ENCODE data around the gene PCDH1.
A peak's percentile ranks its signal among the peaks of the same experiment; 100 is the strongest.
"Not testable (repeated sequence)": the region's sequence is repeated elsewhere in the genome, so short reads cannot be mapped to it uniquely, and the experiment has no call there.

Gene PCDH1

GRCh38 chr5:141878186-141878710, at the start of gene PCDH1:
Gene PCDH1, minus strand, starts transcription at chr5:141878410. Its CDS starts 148 bp downstream, at chr5:141878262.
- DNase-seq, result peak; percentile 33

- DNase-seq, result no peak
Measured at GRCh38 chr5:141926434-141926833, 48.2 kb upstream of the PCDH1 start.

- DNase-seq, result peak; percentile 92
Measured at GRCh38 chr5:141923448-141924313, 45.5 kb upstream of the PCDH1 start, which contains the start of gene DELE1. Gene DELE1, plus strand, starts transcription at chr5:141923871. Its CDS starts 71 bp downstream, at chr5:141923942.

DNA sequence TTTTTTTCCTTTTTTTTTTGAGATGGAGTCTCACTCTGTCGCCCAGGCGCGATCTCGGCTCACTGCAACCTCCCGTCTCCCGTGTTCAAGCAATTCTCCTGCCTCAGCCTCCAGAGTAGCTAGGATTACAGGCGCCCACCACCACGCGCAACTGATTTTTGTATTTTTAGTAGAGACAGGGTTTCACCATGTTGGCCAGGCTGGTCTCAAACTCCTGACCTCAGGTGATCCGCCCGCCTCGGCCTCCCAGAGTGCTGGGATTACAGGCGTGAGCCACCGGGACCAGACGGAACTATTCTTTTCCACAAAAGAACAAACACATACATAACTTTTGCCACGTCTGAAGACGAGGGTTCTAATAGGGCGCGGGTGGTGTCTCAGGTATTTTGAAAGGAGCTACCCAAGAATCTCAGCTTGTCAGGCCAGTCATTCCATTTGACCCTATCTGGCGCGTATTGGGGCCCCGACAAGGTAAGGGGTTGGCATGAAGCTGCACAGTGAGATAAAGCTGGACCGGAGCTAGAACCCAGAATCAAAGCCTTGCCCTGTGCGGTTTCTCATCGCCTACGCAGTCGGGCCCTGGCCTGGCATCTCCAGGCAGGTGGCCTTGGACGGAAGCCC, 44.7 kb upstream of the PCDH1 start:
- DNase-seq, result not testable (repeated sequence)

GRCh38 chr5:141920771-141921170, 42.6 kb upstream of the PCDH1 start:
- no peak for DNase-seq

DNA sequence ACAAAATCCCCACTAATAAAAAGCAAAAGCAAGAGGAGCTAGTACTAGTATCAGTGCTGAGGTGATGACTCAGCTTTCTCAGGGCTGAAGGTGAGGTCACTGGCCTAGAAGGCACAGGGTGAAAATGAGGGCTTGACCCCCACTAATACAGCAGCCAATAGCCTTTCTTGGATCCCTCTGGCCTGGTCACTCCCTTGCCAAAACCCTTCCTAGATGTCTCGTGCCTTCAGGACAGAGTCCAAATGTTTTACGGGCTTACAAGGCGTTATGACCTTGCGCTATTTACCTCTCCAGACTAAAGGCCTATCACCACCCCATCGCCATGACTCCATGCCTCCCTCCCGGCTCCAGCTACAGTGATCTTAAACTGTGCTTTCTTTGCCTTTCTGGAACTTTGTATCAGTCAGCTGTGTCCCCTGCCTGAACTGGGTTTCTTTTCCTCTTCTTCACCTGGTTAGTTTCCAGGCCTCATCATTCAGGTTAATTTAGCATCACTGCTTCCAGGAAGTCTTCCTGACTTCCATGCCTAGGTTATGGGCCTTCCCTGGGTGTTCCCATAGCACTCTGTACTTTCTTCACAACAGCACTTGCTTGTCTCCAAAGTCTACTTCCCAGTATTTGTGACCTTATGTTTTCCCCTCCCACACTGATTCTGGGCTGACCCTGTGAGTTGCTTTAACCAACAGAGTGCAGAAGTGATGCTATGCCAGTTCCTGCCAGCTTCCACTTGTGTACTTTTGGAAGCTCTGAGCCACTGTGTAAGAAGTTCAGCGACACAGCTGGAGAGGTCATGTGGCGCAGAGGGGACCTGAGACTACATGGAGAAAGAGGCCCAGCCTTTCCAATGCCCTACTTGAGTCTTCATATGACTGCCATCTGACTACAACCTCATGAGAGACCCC, 41.3 kb upstream of the PCDH1 start:
- DNase-seq, result no peak

DNA sequence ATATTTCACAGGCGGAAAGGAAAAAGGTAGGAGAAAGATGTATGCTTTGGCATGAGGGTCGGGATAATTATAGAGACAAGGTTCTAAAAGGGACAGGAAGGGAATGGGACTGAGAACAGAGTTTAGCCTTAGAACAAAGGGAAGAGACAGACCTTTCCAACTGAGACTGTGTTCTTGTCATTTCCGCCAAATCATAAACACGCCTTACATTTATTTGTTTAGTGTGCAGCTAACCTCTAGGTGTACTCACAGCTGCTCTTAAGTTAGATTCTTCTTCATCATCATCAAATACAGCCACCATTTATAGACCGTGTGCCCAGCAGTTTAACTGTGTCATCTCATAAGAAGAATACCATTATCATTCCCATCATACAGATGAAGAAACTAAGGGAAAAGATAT, 39.5 kb upstream of the PCDH1 start:
- no peak for DNase-seq

GRCh38 chr5:141916522-141916921, 38.3 kb upstream of the PCDH1 start:
- no peak for DNase-seq

DNA sequence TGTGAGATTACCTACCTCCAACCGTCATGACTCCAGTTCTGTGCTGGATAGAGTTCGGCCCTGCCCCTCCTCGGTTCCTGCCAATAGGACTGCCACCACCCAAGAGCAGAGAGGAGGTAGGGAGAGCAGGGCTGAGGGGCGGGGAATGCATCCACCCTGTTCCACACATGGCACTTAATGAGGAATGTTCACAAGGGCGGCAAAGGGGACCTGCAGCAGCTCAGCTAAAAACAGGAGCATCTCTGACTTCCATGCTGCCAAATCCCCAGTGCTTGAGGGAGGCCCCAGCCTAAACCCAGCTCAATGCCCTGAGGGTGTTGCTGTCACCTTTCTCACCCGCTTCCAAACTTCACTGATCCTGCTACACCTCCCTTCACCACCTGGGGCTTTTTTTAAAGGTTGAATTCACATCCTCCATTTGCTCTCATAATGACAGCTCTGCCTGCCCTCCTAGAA, 37.7 kb upstream of the PCDH1 start:
- DNase-seq, result no peak

GRCh38 chr5:141914797-141915196, 36.6 kb upstream of the PCDH1 start:
- no peak for DNase-seq

GRCh38 chr5:141914199-141914743, 36.1 kb upstream of the PCDH1 start:
- DNase-seq, result no peak

DNA sequence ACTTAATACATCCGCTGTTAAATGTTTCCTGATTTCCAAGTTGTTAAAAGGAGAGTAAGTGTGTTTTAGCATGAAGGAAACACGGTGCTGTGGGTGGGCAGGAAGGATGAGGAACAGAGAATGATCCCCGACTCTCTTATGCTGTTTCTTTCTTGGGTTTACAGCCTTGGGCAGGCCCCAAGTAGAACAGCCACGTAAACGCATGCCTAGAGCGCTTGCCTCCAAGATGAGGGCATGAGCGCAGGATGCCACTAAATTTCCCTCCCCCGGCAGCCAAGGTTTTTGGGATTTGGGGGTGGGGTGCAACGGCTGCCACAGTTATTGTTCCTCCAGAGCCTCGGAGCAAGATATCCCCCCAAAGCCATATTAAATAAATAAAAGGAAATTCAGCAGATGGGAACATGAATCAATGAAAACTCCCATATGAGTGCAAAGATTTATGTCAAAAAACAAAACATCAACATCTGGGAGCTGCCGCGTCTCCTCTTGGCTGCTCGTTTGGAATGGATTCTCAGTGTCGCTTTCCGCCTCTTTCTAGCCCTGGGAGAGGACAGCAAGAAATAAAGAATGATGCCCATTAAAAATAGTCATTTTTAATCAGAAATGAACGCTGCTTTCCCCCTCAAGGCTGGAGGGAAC, 35.5 kb upstream of the PCDH1 start:
- no peak for DNase-seq

DNA sequence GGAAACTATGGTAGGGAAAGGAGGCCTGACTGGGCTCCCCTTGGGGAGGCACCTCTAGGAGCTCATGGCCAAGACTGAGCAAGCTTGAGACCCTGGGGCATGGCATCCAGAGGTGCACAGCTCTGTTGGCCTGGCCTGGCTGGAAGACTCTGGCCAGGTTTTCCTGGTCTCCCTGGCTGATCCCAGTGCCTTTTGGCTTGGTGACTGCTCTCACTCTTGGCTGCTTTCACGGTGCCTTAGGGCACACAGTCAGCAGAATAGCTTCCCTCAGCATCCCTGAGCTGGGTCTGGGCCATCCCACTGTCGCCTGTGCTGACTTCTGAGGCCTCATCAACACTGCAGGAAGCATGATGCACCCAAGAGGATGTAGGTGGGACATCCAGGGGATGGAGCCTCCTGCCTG, 32.1 kb upstream of the PCDH1 start:
- no peak for DNase-seq

GRCh38 chr5:141909212-141909611, 31.0 kb upstream of the PCDH1 start:
- no peak for DNase-seq

GRCh38 chr5:141908796-141909195, 30.6 kb upstream of the PCDH1 start:
- DNase-seq, result no peak

DNA sequence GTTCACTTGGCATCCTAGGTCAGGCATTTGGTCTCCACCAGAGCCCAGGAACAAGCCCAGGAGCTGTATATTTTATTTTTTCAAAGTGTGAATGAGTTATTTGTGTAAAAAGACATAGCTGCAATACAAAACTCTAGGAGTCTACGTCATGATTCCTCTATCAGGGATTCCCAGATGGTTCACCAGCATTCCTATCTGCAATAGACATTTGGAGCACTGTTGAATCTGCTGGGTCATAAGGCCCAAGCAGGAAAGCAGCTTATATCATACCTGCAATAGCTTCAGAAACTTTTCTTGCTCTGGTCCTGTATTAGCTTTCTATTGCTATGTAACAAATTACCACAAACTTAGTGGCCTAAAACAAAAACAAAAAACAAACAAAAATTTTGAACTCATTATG, 28.8 kb upstream of the PCDH1 start:
- DNase-seq, result no peak

- no peak for DNase-seq
Measured at GRCh38 chr5:141906517-141906916, 28.3 kb upstream of the PCDH1 start.

- DNase-seq, result no peak
Measured at GRCh38 chr5:141904551-141904950, 26.3 kb upstream of the PCDH1 start.

- DNase-seq, result no peak
Measured at GRCh38 chr5:141903261-141903660, 25.1 kb upstream of the PCDH1 start.

DNA sequence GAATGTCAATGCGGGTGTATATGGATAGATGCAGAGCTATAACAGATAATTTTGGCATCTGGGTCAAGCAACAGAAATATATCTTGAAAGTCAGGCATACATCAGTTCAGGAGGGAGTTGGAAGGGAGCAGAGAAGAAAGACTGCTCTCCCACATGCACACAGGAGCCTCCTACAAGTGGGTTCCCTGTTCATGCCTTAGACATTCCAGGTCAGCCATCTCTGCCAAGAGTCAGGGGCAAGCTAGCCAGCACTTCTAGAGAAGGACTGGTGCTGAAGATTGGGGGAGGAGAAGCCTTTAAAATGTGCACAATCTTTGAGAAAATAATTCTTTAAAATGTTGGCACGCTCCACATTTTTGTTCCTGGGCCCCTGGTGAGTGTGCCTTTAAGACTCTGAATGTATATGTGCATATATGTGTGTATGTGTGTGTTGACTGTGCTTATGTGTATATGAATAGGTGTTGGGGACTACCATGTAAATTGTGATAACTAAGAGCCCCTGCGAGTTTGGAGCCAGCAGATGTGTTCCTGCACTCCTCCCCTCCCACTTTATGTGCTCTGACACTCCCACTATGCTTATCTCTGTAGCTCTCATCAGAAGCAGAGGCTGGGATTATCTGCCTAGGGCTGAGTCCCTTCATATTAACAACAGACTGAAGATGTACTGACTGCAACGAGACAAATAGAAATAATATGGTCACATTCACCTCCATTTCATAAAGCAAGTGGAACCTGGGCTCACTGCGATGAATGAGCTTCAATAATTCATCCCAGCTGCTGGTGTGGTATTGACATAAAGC, 24.0 kb upstream of the PCDH1 start:
- no peak for DNase-seq

- no peak for DNase-seq
Measured at GRCh38 chr5:141898448-141899049, 20.3 kb upstream of the PCDH1 start.

Data from activated naive CD4-positive, alpha-beta T cell treated with Interleukin-2 at 50 U/mL for 16 hours (primary cell).